ENCODE measurements around the gene AAR2. TPM values are rescaled to one million over a fixed set of nuclear protein-coding genes. Genes with fewer than 3 reads are reported as not detected.

Gene AAR2
- total RNA-seq, 1 donor from 2014 or later, result 13.7 TPM

DNA sequence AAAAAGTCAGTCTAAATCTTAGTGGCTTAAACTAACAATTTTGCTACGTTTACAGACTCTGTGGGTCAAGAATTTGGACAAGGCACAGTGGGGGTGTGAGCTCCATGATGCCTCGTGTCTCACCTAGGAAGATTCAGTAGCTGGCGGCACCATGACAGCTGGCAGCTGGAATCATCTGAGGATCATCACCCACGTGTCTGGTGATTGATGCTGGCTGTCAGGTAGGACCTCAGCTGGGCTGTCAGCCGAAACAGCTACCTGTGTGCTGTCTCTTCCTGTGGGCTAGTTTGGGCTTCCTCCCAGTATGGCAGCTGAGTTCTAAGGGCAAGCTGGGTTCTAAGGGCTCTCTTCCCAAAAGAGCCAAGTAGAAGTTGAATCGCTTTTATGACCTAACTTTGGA is 43.5 kb downstream of the AAR2 start:
- TF ChIP-seq, protein P1, sequence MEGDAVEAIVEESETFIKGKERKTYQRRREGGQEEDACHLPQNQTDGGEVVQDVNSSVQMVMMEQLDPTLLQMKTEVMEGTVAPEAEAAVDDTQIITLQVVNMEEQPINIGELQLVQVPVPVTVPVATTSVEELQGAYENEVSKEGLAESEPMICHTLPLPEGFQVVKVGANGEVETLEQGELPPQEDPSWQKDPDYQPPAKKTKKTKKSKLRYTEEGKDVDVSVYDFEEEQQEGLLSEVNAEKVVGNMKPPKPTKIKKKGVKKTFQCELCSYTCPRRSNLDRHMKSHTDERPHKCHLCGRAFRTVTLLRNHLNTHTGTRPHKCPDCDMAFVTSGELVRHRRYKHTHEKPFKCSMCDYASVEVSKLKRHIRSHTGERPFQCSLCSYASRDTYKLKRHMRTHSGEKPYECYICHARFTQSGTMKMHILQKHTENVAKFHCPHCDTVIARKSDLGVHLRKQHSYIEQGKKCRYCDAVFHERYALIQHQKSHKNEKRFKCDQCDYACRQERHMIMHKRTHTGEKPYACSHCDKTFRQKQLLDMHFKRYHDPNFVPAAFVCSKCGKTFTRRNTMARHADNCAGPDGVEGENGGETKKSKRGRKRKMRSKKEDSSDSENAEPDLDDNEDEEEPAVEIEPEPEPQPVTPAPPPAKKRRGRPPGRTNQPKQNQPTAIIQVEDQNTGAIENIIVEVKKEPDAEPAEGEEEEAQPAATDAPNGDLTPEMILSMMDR (IDR thresholded peaks at IDR 0.05; ENCODE audit: insufficient read depth, low read length, severe bottlenecking), result no peak
- peaks cover 2% of the 10 kb centered on the region for H3K27me3 ChIP-seq (ENCODE audit: control insufficient read depth, insufficient read depth, low read length)
- DNase-seq (ENCODE audit: low read depth) (no peak), FAIRE-seq (no peak)
- no peaks in the 10 kb centered on the region for H3K36me3 ChIP-seq (ENCODE audit: control insufficient read depth, insufficient read depth, low read length)
- no peak overlapping the region for H3K4me3 ChIP-seq (ENCODE audit: low read depth, low read length)

DNA sequence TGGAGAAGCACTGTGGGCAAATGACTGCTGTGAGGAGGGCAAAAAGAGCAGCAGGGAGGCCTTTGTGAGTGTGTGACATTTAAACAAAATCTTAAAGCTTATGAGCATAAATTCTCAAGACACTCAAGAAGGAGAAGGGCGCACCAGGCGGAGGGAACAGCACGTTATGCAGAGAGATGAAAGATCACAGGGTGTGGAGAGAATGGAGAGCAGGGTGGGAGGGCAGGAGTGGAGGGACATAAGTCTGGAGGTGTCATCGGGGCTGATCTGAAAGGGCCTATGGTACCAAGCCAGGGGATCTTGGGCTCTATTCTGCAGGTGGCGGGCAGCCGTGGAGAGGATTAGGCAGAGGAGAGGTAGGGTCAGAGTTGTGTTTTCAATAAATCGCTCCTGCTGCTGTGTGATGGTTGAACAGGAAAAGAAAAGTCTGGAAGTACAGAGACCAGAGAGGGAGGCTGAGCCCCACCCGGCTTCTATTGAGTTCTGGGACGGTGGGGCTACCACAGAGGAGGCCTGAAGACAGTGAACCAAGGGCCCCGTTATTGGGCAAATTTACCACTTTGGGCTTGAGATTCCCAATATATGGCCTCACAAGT is 45.6 kb downstream of the AAR2 start:
- no peak for DNase-seq (ENCODE audit: low read depth)
- Histone ChIP-seq H3K36me3 (ENCODE audit: control insufficient read depth, insufficient read depth, low read length) (no peaks in the 10 kb centered on the region), H3K27me3 (ENCODE audit: control insufficient read depth, insufficient read depth, low read length) (peaks cover 2% of the 10 kb centered on the region), H3K4me3 (ENCODE audit: low read depth, low read length) (no peak overlapping the region)
- no peak for FAIRE-seq
- TF ChIP-seq, protein P1 (IDR thresholded peaks at IDR 0.05; ENCODE audit: insufficient read depth, low read length, severe bottlenecking), result no peak

DNA sequence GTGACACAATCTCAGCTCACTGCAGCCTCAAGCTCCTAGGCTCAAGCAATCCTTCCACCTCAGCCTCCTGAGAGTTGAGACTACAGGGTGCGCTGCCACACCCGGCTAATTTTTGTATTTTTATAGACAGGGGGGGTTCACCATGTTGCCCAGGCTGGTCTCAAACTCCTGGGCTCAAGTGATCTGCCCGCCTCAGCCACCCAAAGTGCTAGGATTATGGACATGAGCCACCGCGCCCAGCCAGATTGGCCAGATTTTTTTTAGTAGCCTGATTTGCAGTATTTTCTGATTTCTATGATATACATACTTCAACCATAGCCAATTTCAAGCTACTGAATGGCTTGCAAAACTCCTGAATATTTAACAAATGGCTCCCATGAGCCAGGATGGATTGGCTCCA is 48.5 kb downstream of the AAR2 start:
- TF ChIP-seq, protein P1 (IDR thresholded peaks at IDR 0.05; ENCODE audit: insufficient read depth, low read length, severe bottlenecking), result no peak
- Histone ChIP-seq H3K4me3 (ENCODE audit: low read depth, low read length) (no peak overlapping the region), H3K27me3 (ENCODE audit: control insufficient read depth, insufficient read depth, low read length) (peaks cover 1% of the 10 kb centered on the region), H3K36me3 (ENCODE audit: control insufficient read depth, insufficient read depth, low read length) (no peaks in the 10 kb centered on the region)
- DNase-seq (ENCODE audit: low read depth) (no peak), FAIRE-seq (no peak)

DNA sequence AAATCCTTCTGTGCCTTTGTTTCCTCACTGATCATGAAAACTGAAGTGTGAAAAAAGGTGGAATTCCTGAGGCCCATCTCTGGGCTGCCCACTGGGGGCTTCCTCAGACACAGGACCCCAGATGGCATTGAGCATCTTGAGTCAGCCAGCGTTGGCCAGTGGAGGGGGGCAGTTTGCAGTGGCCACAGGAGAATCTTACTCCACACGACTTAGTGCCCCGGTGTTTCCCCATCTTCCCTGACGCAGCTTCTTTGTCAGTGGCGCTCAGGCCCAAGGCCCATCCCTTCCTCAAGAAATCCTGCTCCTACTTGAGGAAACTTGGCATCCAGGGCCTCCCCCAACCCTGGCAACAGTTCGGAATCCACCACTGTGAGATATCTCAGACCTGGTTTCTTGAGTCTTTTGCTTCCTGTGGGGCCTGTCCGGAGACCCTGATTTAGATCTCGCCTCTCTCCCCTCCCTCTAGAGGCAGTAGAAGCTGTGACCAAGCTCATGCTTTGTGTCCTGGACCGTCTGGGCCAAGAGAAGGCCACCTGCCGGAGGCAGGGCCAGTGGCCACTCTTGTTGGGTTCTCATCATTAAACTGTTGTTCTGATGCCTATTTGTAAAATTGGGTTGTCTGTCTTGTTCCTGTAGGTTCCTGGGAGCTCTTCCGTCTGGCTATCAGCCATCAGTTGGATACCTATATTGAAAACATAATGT is 49.6 kb downstream of the AAR2 start:
- no peaks in the 10 kb centered on the region for H3K27me3 ChIP-seq (ENCODE audit: control insufficient read depth, insufficient read depth, low read length)
- no peak for DNase-seq (ENCODE audit: low read depth)
- no peak overlapping the region for H3K4me3 ChIP-seq (ENCODE audit: low read depth, low read length)
- FAIRE-seq, result no peak
- H3K36me3 ChIP-seq (ENCODE audit: control insufficient read depth, insufficient read depth, low read length), result no peaks in the 10 kb centered on the region
- TF ChIP-seq, protein P1 (IDR thresholded peaks at IDR 0.05; ENCODE audit: insufficient read depth, low read length, severe bottlenecking), result no peak

DNA sequence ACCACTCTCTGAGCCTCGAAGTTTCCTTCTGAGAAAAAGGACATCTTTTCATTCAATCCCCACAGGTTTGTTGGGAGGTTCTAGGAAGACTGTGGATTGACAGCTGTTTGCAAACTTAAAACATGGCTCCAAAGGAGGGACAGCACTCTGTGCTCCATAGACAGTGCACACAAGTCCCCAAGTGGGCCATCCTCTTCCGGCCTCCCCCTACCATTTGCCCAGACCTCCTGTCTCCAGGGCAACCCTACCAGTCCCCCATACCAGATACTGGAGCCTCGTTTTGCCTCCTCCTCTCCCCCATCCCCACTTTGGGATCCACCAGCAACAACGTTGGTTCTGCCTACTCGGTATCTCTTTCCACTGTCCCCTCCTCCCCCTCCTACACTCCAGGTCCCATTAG is 61.4 kb downstream of the AAR2 start:
- DNase-seq (ENCODE audit: low read depth), result no peak
- Histone ChIP-seq H3K4me3 (ENCODE audit: low read depth, low read length) (no peak overlapping the region), H3K36me3 (ENCODE audit: control insufficient read depth, insufficient read depth, low read length) (no peaks in the 10 kb centered on the region), H3K27me3 (ENCODE audit: control insufficient read depth, insufficient read depth, low read length) (peaks cover 9% of the 10 kb centered on the region)
- FAIRE-seq, result no peak
- TF ChIP-seq, protein P1 (IDR thresholded peaks at IDR 0.05; ENCODE audit: insufficient read depth, low read length, severe bottlenecking), result no peak

All from bronchial epithelial cell (primary cell).